Measurements from ENCODE around the gene SLC25A41. TPM values are rescaled to one million over a fixed set of nuclear protein-coding genes. Genes with fewer than 3 reads are reported as not detected.
A peak's percentile ranks its signal among the peaks of the same experiment; 100 is the strongest.
"Not testable (repeated sequence)": the region's sequence is repeated elsewhere in the genome, so short reads cannot be mapped to it uniquely, and the experiment has no call there.

The SLC25A41 gene
- total RNA-seq, 1 donor from 2014 or later, result 0.70 TPM

DNA sequence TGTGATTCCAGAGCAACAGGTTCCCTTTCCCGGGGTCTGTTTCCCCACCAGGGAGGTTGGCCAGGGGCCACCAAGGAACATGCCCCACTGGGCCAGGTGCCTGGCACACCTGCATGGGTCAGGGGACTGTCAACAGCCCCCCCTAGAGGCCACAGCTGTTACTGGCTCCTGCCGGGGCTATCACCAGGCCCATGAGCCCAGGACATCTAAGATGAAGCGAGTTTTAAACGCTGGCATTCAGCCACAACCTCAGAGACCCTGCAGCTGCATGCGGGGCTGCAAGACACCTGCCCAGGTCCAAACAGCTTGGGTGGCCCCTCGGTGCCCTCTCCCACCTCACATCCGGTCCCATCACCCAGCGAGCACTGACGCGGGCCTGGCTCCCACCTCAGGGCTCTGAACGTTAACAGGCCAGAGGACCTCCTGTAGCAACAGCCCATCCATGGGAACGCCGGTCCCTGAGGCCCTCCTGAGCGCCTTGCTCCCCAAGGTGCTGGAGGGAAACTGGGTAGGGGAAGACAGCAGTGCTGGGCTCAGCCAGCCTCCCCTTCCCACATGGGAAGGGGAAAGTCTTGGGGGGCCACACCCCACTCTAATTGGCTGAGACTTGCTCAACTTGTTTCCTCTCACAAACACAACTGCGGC, 21.0 kb downstream of the SLC25A41 start:
- no peak for DNase-seq (ENCODE audit: extremely low read depth, low read depth, low spot score)

DNA sequence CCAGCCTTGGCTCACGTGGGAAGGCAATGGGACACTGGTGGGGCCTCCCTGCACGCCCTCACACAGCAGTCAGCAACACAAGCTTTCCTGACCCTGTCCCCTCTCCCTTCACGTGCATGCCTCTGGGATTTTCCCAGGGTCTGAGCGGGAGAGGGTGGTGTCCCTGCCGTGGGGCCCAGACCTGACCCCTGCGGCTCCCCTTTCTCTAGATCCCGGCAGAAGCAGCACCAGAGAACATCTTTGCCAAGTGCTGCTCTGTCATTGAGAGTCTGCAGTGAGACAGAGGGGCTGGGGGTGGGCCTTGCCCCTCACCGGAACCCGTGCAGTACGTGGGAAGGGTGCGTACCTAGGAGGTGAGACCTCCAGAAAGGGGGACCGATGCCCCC, 21.5 kb downstream of the SLC25A41 start:
- no peak for DNase-seq (ENCODE audit: extremely low read depth, low read depth, low spot score)

DNA sequence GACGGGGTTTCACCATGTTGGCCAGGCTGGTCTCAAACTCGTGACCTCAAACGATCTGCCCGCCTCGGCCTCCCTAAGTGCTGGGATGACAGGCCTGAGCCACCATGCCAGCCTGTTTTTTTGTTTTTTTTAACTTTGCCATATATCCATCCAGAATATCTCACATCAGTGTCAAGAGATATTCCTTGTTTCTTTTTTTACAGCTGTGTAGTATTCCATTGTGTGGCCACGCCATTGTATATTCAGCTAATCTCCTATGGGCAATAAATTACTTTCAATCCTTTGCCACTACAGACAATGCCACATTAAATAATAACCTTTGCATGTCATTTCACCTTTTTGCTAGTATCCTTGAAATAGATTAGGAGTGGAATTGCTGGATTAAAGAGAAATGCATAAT, 24.2 kb downstream of the SLC25A41 start:
- DNase-seq (ENCODE audit: extremely low read depth, low read depth, low spot score), result no peak

DNA sequence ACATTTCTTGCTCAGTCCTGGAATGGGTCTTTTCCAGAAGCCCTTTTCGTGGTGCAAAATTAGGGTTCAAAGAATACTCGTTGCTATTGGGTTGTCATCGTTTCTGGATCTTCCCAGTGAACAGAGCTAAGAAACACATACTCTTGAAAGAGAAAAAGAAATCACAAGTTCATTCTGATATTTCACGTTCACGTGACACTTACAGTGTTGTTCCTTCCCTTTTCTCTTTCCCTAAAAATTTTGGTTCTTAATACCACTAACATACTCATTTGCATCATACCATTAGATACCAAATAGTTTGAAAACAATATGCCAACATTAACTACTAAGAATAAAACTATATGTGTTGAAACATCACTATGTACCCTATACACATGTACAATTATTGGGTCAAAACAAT, 27.2 kb downstream of the SLC25A41 start:
- no peak for DNase-seq (ENCODE audit: extremely low read depth, low read depth, low spot score)

DNA sequence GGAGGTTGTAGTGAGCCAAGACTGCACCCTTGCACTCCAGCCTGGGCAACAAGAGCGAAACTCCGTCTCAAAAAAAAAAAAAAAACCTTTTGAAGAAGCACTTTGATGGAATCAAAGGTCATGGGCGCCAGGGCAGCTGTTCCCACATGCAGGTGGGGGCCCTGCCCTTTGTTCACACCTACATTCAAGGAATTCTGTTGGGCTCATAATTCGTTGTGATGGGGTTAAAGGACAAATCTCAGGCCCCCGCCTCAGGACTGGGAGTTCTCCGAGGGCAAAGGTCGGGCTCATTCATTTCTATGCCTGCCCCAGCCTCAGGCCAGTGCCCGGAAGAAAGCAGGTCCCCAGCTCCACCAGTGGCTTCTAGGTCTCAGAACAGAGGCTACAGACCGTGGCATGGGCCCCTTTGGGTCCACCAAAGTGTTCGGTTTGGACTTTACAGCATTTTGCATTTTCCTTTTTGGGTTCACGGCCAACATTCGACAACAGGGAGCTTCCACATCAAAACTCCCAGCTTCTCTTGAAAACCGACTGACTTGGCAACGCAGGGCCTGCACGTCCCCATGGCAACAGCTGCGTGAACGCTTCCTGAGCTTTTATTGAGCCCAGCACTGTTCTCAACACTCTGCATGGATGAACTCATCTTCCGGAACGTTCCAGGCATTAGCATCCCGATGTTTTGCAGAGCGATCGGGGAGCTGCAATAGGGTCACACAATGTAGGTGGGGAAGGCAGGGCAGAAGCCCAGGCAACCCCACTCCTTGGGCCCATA, 30.5 kb downstream of the SLC25A41 start:
- DNase-seq (ENCODE audit: extremely low read depth, low read depth, low spot score), result no peak

DNA sequence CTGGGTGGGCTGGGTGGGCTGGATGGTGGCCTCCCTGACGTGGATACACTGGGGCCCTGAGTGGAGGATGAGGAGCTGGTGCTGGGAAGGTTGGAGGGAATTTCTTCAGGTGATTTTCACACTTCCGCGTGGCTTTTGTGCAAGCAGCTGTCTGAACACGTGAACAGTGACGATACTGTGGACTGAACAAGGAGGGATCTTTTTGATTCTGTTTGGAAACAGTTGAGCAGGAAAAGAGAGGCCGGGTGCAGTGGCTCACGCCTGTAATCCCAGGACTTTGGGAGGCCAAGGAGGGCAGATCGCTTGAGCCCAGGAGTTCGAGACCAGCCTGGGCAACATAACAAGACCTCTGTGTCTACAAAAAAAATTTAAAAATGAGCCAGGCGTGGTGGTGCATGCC, 31.5 kb downstream of the SLC25A41 start:
- DNase-seq (ENCODE audit: extremely low read depth, low read depth, low spot score), result no peak

DNA sequence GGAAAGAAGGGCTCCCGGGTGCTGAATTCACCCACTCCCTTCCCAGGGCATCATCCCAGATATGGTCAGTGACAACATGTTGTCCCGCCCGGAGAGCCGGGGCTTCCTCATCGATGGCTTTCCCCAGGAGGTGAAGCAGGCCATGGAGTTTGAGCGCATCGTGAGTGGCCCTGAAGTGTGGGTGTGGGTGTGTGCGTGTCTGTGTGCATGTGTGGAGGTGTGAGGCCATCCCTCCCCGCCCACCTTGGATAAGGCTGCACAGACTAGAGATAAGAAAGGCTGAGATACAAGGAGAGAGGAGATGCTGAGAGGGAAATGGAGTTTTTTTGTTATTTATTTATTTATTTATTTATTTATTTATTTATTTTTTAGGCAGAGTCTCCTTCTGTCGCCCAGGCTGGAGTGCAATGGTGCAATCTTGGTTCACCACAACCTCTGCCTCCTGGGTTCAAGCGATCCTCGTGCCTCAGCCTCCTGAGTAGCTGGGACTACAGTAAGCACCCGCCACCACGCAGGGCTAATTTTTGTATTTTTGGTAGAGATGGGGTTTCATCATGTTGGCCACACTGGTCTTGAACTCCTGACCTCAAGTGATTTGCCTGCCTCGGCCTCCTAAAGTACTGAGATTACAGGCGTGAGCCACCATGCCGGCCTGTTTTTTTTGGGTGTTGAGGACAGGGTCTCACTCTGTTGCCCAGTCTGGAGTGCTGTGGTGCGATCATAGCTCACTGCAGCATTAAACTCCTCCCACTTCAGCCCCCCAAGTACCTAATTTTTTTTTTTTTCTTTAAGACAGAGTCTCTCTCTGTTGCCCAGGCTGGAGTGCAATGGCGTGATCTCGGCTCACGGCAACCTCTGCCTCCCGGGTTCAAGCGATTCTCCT, 33.3 kb downstream of the SLC25A41 start:
- not testable (repeated sequence) for DNase-seq (ENCODE audit: extremely low read depth, low read depth, low spot score)

DNA sequence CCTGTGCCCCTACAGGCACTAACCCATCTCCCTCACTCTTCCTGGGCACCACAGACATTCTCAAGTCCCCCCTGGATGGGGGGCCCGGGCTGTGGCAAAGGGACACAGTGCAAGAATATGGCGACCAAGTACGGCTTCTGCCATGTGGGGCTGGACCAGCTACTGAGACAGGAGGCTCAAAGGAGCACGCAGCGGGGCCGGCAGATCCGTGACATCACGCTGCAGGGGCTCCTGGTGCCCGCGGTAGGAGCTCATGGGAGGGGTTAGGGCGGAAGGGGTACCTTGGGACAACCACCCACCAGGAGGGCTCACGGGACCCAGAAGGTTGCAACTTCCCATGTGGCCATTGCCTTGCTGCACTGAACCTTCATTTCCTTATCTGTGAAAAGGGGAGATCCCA, 37.3 kb downstream of the SLC25A41 start:
- DNase-seq (ENCODE audit: extremely low read depth, low read depth, low spot score), result no peak

DNA sequence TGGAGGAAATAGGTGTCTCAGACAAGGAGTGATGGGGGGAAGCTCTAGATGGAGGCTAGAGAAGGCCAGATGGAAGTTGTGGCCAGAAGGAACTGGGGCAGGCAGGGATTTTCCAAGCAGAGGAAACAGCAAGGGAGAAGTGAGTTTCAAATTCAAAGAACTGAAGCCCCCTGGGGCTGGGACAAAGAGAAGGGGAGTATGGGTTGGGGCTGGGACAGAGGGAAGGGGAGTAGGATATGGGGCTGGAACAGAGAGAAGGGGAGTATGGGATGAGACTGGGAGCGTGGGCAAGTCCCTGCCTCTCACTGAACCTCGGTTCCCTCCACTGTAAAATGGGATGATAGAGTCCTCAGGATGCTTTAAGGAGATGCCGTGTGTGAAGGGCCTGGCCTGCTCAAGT, 38.7 kb downstream of the SLC25A41 start:
- no peak for DNase-seq (ENCODE audit: extremely low read depth, low read depth, low spot score)

DNA sequence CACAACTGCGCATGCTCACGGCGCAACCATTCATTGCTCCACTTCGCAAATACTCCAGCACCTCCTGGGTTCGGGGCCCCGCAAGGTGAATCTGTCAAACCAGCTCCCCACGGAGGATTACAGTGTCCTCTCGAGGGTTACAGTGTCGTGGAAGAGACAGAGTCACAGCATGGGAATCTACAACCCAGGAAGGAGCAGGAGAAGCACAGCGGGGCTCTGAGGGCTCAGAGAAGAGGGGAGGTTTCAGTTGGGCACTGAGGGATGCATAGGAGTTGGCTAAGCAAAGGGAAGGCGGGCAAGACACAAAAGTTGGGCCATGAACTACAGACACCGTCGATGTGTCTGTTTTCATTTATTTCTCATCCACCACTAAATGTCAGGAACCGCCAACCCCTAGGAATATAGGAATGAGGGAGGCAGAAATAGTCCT, 39.6 kb downstream of the SLC25A41 start:
- DNase-seq (ENCODE audit: extremely low read depth, low read depth, low spot score), result no peak

DNA sequence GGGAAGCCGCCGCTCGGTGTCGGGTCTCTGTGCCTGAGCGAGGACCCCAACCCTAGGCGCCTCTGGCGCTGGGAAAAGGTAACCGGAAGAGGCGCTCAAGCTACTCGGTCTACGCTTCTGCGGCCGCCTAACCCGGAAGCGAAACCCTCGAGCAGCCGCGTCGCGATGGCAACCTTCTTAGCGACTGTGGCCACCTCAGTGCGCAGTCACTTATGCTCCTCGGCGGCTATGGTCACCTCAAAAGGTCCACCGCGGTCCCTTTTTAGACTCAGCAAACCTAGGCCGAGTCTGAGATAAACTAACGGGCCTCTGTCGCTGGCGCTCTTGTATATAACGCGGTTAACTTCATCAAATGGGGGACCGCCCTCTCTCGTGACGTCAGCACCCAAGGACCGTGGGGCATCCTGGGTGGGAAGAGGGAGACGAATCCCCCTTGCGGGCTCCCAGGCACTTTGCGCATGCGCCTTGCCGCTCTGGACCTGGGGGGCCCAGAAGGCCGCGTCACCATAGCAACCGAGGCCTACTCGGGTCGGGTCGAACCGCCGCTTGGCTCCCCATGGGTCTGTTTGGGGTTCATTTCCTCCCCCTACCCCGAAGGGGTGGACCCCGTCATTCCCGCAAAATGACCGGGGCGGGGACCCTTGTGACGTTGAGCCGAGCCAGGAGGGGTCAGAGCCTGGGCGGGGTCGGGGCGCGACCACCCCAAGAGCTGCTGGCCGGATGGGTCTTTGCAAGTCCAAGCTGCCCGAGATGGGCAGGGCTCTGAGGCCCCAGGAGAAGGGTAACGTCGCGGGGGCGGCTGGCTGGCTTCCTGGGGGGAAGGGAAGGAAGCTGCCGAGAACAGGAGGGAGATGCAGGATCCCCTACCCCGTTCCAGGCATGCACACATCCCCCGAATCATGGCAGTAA, 40.2 kb downstream of the SLC25A41 start, which contains the start of gene GTF2F1:
GTF2F1 (minus strand) TSS at position 91 of the 909 bp plus-strand sequence. CDS start 169 bp downstream, outside the sequence.
- DNase-seq (ENCODE audit: extremely low read depth, low read depth, low spot score), result peak; percentile 63

DNA sequence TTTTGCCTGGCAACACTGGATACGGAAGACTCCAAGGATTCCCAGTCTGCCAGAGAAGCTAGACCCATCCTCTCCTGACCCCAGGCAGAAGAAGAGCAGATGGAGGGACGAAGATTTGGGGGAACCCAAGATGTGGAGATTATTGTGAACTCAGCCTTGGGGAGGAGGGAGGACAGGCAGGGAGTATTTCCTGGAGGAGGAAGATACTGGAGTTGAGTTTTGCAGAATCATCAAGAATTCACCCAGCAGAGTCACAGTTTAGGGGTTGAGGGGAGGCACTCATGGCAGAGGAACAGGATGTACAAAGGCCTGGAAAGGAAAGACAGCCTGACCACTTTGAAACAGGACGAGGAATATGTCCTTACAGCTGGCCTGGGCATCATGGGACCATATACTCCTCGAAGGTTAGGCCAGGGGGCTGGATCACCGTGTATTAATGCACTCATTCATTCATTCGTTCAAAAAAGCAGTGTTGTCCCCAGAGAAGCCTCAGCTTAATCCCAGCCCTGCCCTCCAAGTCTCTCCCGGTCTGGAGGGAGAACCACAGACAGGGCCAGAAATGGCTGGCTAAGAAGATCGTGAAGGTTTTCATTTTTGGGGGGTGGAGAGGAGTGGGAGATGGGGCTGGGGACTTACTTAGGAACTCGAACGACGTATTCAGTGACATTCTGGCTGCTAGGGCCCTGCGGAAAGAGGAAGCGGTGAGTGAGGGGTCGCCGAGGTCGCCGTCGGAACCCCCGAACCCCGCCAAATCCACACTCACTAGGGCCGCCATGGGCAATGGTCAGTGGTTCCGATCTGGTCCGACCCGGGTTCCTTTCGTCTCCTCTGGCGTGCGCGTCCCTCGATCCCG, 41.1 kb downstream of the SLC25A41 start:
- DNase-seq (ENCODE audit: extremely low read depth, low read depth, low spot score), result no peak

DNA sequence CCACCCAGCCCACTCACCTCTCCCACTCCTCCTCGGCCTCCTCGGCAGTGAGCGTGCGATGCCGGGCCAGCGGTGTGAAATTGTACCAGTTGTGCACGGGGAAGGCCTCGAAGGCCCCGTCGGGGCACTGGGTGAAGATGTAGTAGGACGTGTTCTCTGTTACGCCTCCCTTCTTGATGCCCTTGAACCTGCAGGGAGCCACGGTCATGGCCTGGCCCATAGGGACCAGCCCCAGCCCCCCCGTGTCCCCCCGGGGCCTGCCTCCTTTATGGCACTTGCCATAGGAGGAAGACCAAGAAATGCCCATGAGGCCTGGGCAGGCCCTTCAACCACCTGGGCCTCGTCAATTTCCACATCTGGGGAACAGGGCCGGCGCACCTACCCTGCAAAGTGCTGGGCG, 46.2 kb downstream of the SLC25A41 start:
- no peak for DNase-seq (ENCODE audit: extremely low read depth, low read depth, low spot score)

DNA sequence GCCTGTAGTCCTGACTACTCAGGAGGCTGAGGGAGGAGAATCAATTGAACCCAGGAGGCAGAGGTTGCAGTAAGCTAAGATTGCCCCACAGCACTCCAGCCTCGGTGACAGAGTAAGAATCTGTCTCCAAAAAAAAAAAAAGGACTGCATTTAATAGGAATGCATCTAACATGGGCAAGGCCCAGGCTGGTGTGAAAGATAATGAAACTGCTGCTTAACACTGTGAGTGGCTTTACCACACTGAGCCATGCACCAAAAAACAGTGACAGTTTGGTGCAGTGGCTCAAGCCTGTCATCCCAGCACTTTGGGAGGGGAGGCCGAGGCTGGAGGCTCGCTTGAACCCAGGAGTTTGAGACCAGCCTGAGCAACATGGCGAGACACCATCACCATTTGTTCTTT, 49.2 kb downstream of the SLC25A41 start:
- no peak for DNase-seq (ENCODE audit: extremely low read depth, low read depth, low spot score)

DNA sequence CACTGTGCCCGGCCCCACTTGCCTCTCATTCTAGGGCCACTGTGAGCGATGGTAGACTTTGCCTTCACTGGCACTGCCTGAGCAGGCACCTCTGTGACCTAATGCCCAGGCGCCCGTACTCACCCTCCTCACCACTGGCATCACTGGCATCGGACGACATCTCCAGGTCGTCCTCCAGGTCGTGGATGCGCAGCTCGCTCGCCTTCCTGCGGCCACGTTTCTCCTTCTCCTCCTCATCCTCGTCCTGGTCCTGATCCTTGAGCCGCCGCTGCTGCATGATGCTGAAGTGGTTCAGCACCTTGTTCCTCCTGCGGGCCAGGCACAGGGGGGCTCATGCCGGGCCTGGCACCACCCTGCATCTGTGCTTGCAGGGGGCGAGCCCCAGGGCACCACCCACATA, 50.4 kb downstream of the SLC25A41 start:
- DNase-seq (ENCODE audit: extremely low read depth, low read depth, low spot score), result no peak

DNA sequence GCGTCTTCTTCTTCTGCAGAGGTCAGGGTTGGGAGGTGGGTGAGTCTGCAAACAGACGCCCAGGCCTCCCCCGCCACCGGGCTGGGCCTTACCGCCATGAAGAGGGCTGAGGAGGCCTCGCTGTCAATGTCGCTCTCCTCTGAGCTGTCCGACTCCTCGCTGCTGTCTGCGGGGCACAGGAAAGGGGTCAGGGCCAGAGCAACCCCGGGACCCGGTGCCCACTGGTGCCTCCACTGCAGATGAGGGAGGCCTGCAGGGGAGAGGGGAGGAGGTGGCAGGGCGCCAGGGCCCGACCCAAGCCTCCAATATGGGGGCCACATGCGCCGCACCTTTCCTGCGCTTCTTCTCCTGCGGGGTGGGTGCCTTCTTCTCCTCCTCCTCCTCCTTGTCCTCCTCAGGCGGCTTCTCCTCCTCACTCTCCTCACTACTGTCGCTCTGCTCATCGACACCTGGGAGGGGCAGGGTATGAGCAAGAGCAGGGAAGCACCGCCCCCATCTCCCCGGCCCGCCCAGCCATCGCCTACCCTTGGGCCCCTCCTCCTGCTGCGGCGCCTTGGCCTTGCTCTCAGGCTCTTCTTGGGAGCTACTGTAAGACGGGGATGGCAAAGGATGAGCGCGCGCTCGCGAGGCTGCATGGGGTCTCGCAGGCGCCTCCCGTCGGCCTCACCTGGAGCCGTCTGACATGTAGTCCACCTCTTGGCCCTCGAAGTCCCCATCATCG, 52.4 kb downstream of the SLC25A41 start:
- DNase-seq (ENCODE audit: extremely low read depth, low read depth, low spot score), result no peak

DNA sequence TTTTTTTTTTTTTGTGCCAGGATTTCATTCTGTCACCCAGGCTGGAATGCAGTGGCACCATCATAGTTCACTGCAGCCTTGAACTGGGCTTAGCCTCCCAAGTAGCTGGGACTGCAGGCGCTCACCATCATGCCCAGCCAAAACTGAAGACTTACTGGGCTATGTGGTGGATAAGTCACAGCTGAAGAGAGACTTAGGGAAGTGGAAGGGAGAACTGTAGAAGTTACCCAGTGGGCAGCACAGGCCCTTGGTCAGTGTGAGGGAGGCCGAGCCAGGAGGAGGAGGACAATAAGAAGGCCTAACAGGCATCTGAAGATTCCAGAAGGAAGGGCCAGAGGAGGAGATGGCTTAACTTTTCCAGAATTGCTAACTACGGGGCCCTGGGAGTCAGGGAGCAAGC, 53.8 kb downstream of the SLC25A41 start:
- DNase-seq (ENCODE audit: extremely low read depth, low read depth, low spot score), result no peak

DNA sequence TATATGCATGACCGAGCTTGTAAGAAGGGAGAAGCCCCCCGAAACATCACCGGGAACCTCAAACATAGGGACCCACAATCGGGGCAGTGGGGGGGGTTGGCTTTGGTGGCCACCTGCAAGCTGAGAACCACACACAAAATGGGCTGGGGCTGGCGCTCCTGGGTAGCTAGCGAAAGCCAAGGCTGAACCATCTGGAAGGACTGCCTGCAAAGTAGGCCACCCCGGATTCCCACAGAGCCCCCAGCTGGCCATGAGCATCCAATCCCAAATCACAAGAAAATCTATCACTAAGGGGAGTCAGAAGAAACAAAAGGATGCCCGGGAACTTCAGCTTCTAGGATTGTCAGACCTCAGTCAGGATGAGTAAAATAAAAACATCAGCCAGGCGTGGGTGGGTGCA, 55.1 kb downstream of the SLC25A41 start:
- DNase-seq (ENCODE audit: extremely low read depth, low read depth, low spot score), result no peak

DNA sequence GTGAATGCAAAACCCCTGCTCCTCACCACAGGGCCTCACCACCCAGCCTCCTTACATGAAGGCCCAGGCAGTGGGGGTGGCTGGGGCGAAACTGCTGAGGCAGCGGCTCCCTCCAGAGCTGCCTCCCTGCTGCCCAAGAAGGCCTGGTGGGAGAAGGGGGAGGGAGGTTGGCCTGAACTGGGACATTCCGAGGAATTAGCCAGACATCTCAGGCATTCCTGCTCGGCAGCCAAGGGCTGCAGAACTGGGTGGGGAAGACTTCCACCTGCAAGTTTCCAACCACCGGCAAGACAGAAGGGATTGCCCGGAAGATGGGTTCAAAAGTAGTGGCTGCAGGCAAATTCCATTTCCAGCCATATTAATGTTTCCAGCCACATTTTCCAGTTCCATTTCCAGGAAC, 55.5 kb downstream of the SLC25A41 start:
- DNase-seq (ENCODE audit: extremely low read depth, low read depth, low spot score), result no peak
